Forelimb muscle (tissue), 1 donor: ENCODE data around the gene SLC5A3. TPM values are rescaled to one million over a fixed set of nuclear protein-coding genes. Genes with fewer than 3 reads are reported as not detected.

Experiments
- DNase-seq: peaks from one replicate; pipeline ENCODE4 v3.0.0-alpha.2; 2013; ENCODE audit warnings: low read depth
- polyA plus RNA-seq: library from polyadenylated mRNA; unstranded; fragments of 120-200 nt; gene quantifications from one replicate; pipeline ENCODE4 v1.2.1, GENCODE V29; 2013; ENCODE audit not compliant: insufficient read length

SLC5A3 gene
- 4.0 TPM for polyA plus RNA-seq

GRCh38 chr21:34073032-34073748 is at the start of gene SLC5A3, which contains the start of gene MRPS6:
Gene SLC5A3 (plus strand): TSS chr21:34073578. CDS start chr21:34095199, 21,621 bp downstream.
Gene MRPS6 (plus strand): TSS chr21:34073578. CDS start chr21:34073701, 123 bp downstream.
- peak; percentile 44 for DNase-seq

- no peak for DNase-seq
Observed at GRCh38 chr21:34023691-34024373, 49.5 kb upstream of the SLC5A3 start.

GRCh38 chr21:34024374-34024693 is 49.0 kb upstream of the SLC5A3 start:
- DNase-seq = no peak

GRCh38 chr21:34027721-34028461 is 45.5 kb upstream of the SLC5A3 start:
- no peak for DNase-seq

- DNase-seq = no peak
Observed at GRCh38 chr21:34029743-34030528, 43.4 kb upstream of the SLC5A3 start.

GRCh38 chr21:34031835-34032370 is 41.5 kb upstream of the SLC5A3 start:
- DNase-seq = no peak

- no peak for DNase-seq
Observed at GRCh38 chr21:34034369-34035014, 38.9 kb upstream of the SLC5A3 start.

- DNase-seq = no peak
Observed at GRCh38 chr21:34035619-34036354, 37.6 kb upstream of the SLC5A3 start.

- DNase-seq = no peak
Observed at GRCh38 chr21:34037009-34037795, 36.2 kb upstream of the SLC5A3 start.

GRCh38 chr21:34039678-34040382 is 33.5 kb upstream of the SLC5A3 start:
- no peak for DNase-seq

GRCh38 chr21:34042735-34043134 is 30.6 kb upstream of the SLC5A3 start:
- no peak for DNase-seq

GRCh38 chr21:34043333-34043732 is 30.0 kb upstream of the SLC5A3 start:
- DNase-seq = no peak

- DNase-seq = no peak
Observed at GRCh38 chr21:34046917-34047316, 26.5 kb upstream of the SLC5A3 start.

- DNase-seq = no peak
Observed at GRCh38 chr21:34047835-34048234, 25.5 kb upstream of the SLC5A3 start.

- no peak for DNase-seq
Observed at GRCh38 chr21:34052171-34052570, 21.2 kb upstream of the SLC5A3 start.

- DNase-seq = no peak
Observed at GRCh38 chr21:34054259-34054658, 19.1 kb upstream of the SLC5A3 start.

- DNase-seq = no peak
Observed at GRCh38 chr21:34055615-34056014, 17.8 kb upstream of the SLC5A3 start.

- DNase-seq = no peak
Observed at GRCh38 chr21:34061983-34062382, 11.4 kb upstream of the SLC5A3 start.

- DNase-seq = no peak
Observed at GRCh38 chr21:34065027-34065426, 8.4 kb upstream of the SLC5A3 start.
